PC-3 (cell line): ENCODE data around the gene UROD.

ENCODE experiments used
- EZH2 ChIP-seq: fragments of 300-600 bp; sonication (generic); IDR thresholded peaks from one replicate; pipeline ENCODE4 v1.6.1; 2017; ENCODE audit warnings: antibody characterized with exemption, mild to moderate bottlenecking, low read length; ENCODE audit not compliant: unreplicated experiment
- EZH2phosphoT487 ChIP-seq: fragments of 300-600 bp; sonication (generic); IDR thresholded peaks from 2 replicates; pipeline ENCODE4 v1.6.1; 2018; ENCODE audit warnings: mild to moderate bottlenecking, antibody characterized with exemption, low read length, borderline replicate concordance
- TF ChIP-seq, protein P1 (sequence below): fragments of 300-600 bp; sonication (generic); conservative IDR thresholded peaks from 2 replicates; pipeline ENCODE4 v1.5.1; 2017; ENCODE audit warnings: antibody characterized with exemption, low read depth, mild to moderate bottlenecking, low read length

- TF ChIP-seq, protein P1, sequence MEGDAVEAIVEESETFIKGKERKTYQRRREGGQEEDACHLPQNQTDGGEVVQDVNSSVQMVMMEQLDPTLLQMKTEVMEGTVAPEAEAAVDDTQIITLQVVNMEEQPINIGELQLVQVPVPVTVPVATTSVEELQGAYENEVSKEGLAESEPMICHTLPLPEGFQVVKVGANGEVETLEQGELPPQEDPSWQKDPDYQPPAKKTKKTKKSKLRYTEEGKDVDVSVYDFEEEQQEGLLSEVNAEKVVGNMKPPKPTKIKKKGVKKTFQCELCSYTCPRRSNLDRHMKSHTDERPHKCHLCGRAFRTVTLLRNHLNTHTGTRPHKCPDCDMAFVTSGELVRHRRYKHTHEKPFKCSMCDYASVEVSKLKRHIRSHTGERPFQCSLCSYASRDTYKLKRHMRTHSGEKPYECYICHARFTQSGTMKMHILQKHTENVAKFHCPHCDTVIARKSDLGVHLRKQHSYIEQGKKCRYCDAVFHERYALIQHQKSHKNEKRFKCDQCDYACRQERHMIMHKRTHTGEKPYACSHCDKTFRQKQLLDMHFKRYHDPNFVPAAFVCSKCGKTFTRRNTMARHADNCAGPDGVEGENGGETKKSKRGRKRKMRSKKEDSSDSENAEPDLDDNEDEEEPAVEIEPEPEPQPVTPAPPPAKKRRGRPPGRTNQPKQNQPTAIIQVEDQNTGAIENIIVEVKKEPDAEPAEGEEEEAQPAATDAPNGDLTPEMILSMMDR = no peak
- no peak for TF ChIP-seq EZH2
- no peak for TF ChIP-seq EZH2phosphoT487
These were observed 35.8 kb upstream of the UROD start for GRCh38 chr1:44976252-44976651.
